H9 (cell line): ENCODE results near the gene ABCA3. TPM values are rescaled to one million over a fixed set of nuclear protein-coding genes. Genes with fewer than 3 reads are reported as not detected.

Experiments used
- DNase-seq: peaks from one replicate; pipeline ENCODE4 v3.0.0-alpha.2; 2017
- H2AFZ ChIP-seq: one replicate; pipeline ENCODE4 v1.6.1; 2013; ENCODE audit warnings: mild to moderate bottlenecking, low read length, control low read depth, moderate library complexity
- H2AK5ac ChIP-seq: 2 replicates; pipeline ENCODE4 v1.6.1; 2013; ENCODE audit warnings: low read length, control low read depth, mixed read lengths; ENCODE audit not compliant: insufficient read length
- H2BK120ac ChIP-seq: one replicate; pipeline ENCODE4 v1.6.1; 2013; ENCODE audit warnings: low read depth, mild to moderate bottlenecking, low read length, control low read depth, inconsistent platforms; ENCODE audit not compliant: poor library complexity, severe bottlenecking
- H2BK12ac ChIP-seq: 2 replicates; pipeline ENCODE4 v1.6.1; 2013; ENCODE audit warnings: low read length, control low read depth, mixed read lengths, low read depth; ENCODE audit not compliant: insufficient read length
- H2BK15ac ChIP-seq: 2 replicates; pipeline ENCODE4 v1.6.1; 2013; ENCODE audit warnings: low read depth, low read length, control low read depth
- H2BK20ac ChIP-seq: one replicate; pipeline ENCODE4 v1.6.1; 2013; ENCODE audit warnings: low read depth, mild to moderate bottlenecking, low read length, control low read depth, inconsistent platforms; ENCODE audit not compliant: poor library complexity, severe bottlenecking
- H2BK5ac ChIP-seq: 2 replicates; pipeline ENCODE4 v1.6.1; 2013; ENCODE audit warnings: low read length, control low read depth, mixed read lengths; ENCODE audit not compliant: insufficient read length
- H3K14ac ChIP-seq: 2 replicates; pipeline ENCODE4 v1.6.1; 2013; ENCODE audit warnings: low read length, control low read depth; ENCODE audit not compliant: insufficient read depth
- H3K18ac ChIP-seq: 2 replicates; pipeline ENCODE4 v1.6.1; 2013; ENCODE audit warnings: low read depth, mild to moderate bottlenecking, mixed read lengths, low read length, control low read depth; ENCODE audit not compliant: insufficient read length
- H3K23ac ChIP-seq: 2 replicates; pipeline ENCODE4 v1.6.1; 2013; ENCODE audit warnings: low read length, control low read depth, mixed read lengths, low read depth; ENCODE audit not compliant: insufficient read length
- H3K23me2 ChIP-seq: 2 replicates; pipeline ENCODE4 v1.6.1; 2013; ENCODE audit warnings: low read depth, mild to moderate bottlenecking, mixed read lengths, low read length, control low read depth; ENCODE audit not compliant: insufficient read length, poor library complexity, severe bottlenecking
- H3K27ac ChIP-seq: 2 replicates; pipeline ENCODE4 v1.5.1; 2013; ENCODE audit warnings: low read length, control low read depth, mixed read lengths, low read depth; ENCODE audit not compliant: insufficient read length
- H3K27me3 ChIP-seq: 2 replicates; pipeline ENCODE4 v1.6.1; 2013; ENCODE audit warnings: low read length, control low read depth, inconsistent platforms; ENCODE audit not compliant: insufficient read depth
- H3K4ac ChIP-seq: 2 replicates; pipeline ENCODE4 v1.6.1; 2013; ENCODE audit warnings: low read depth, mild to moderate bottlenecking, control low read depth, inconsistent platforms, low read length, moderate library complexity
- H3K4me1 ChIP-seq: 2 replicates; pipeline ENCODE4 v1.6.1; 2013; ENCODE audit warnings: low read length, control low read depth, inconsistent platforms; ENCODE audit not compliant: insufficient read depth
- H3K4me2 ChIP-seq: 2 replicates; pipeline ENCODE4 v1.6.1; 2013; ENCODE audit warnings: low read length, control low read depth, mixed read lengths; ENCODE audit not compliant: insufficient read length, insufficient read depth
- H3K56ac ChIP-seq: 2 replicates; pipeline ENCODE4 v1.6.1; 2013; ENCODE audit warnings: low read depth, mild to moderate bottlenecking, mixed read lengths, low read length, control low read depth; ENCODE audit not compliant: insufficient read length
- H3K79me1 ChIP-seq: 2 replicates; pipeline ENCODE4 v1.6.1; 2013; ENCODE audit warnings: low read depth, mild to moderate bottlenecking, moderate library complexity, low read length, control low read depth, inconsistent platforms; ENCODE audit not compliant: insufficient read depth, poor library complexity, severe bottlenecking
- H3K79me2 ChIP-seq: 2 replicates; pipeline ENCODE4 v1.6.1; 2013; ENCODE audit warnings: low read length, control low read depth, inconsistent platforms; ENCODE audit not compliant: insufficient read depth
- H3K9ac ChIP-seq: 2 replicates; pipeline ENCODE4 v1.6.1; 2013; ENCODE audit warnings: low read length, control low read depth, mixed read lengths; ENCODE audit not compliant: insufficient read length; ENCODE audit errors: extremely low read depth
- H3K9me3 ChIP-seq: one replicate; pipeline ENCODE4 v1.6.1; 2013; ENCODE audit warnings: low read depth, low read length, inconsistent platforms; ENCODE audit not compliant: control insufficient read depth
- H3T11ph ChIP-seq: one replicate; pipeline ENCODE4 v1.6.1; 2013; ENCODE audit warnings: mild to moderate bottlenecking, low read length, control low read depth, inconsistent platforms
- H4K20me1 ChIP-seq: one replicate; pipeline ENCODE4 v1.6.1; 2013; ENCODE audit not compliant: control insufficient read depth, insufficient read length, insufficient read depth
- H4K5ac ChIP-seq: 2 replicates; pipeline ENCODE4 v1.6.1; 2013; ENCODE audit warnings: low read depth, mild to moderate bottlenecking, mixed read lengths, low read length, control low read depth; ENCODE audit not compliant: insufficient read length
- H4K8ac ChIP-seq: replicated peaks from 2 replicates; pipeline ENCODE4 v1.6.1; 2013; ENCODE audit warnings: low read length, control low read depth, mixed read lengths, low read depth; ENCODE audit not compliant: insufficient read length
- H4K91ac ChIP-seq: 2 replicates; pipeline ENCODE4 v1.6.1; 2013; ENCODE audit warnings: low read depth, mild to moderate bottlenecking, moderate library complexity, mixed read lengths, low read length, control low read depth; ENCODE audit not compliant: insufficient read length
- H3K27ac Mint-ChIP-seq, 3 experiments: 2 replicates in 2 of 3; 3 replicates in 1 of 3; pipeline ENCODE4 v1.8.0; 2020 to 2021; ENCODE audit warnings: mixed read lengths in 3 of 3, mild to moderate bottlenecking in 1 of 3, moderate library complexity in 1 of 3
- H3K27me3 Mint-ChIP-seq: 2 replicates; pipeline ENCODE4 v1.8.0; 2021; ENCODE audit warnings: low read depth, mild to moderate bottlenecking, moderate library complexity, mixed read lengths
- H3K36me3 Mint-ChIP-seq, 3 experiments: 2 replicates in 2 of 3; 3 replicates in 1 of 3; pipeline ENCODE4 v1.8.0; 2020 to 2021; ENCODE audit warnings: low read depth in 3 of 3, mixed read lengths in 3 of 3; ENCODE audit not compliant: insufficient read depth in 1 of 3
- H3K4me1 Mint-ChIP-seq, 2 experiments: 2 replicates each; pipeline ENCODE4 v1.8.0; 2020; ENCODE audit warnings: mixed read lengths in 2 of 2
- H3K4me3 Mint-ChIP-seq, 2 experiments: 2 replicates in 1 of 2; 3 replicates in 1 of 2; pipeline ENCODE4 v1.8.0; 2020 to 2021; ENCODE audit warnings: mild to moderate bottlenecking in 2 of 2, mixed read lengths in 2 of 2, moderate library complexity in 1 of 2
- H3K9me3 Mint-ChIP-seq, 2 experiments: 2 replicates in 1 of 2; 3 replicates in 1 of 2; pipeline ENCODE4 v1.8.0; 2020; ENCODE audit warnings: mild to moderate bottlenecking in 2 of 2, mixed read lengths in 2 of 2, moderate library complexity in 1 of 2
- CTCF ChIP-seq: fragments of 200-600 bp; sonication (generic); conservative IDR thresholded peaks from 3 replicates; pipeline ENCODE4 v1.8.0; 2021; ENCODE audit warnings: antibody characterized with exemption, mild to moderate bottlenecking
- WGBS: extraction: QIAGEN DNeasy Blood & Tissue Kit; methylation state at CpG from one replicate; pipeline ENCODE4 v1.1.7; 2013; ENCODE audit warnings: missing lambda C conversion rate, low lambda C conversion rate, mixed read lengths; ENCODE audit not compliant: insufficient read length; ENCODE audit errors: extremely low coverage; 5-methylcytosine and 5-hydroxymethylcytosine counted together
- total RNA-seq: library from RNA; stranded (reverse); gene quantifications from 2 replicates; pipeline ENCODE4 v1.2.1, GENCODE V29; 2021

ABCA3 gene
- total RNA-seq, 1 experiment from 2014 or later, result 8.0 TPM

- Mint-ChIP-seq H3K27me3 (peaks cover 46% of the 10 kb centered on the region), H3K36me3 (no peaks in the 10 kb centered on the region), H3K4me3 (no peak overlapping the region), H3K4me1 (no peaks in the 10 kb centered on the region; a peak in 1 of 4 replicates), H3K9me3 (no peaks in the 10 kb centered on the region), H3K27ac (no peak overlapping the region)
- Histone ChIP-seq H4K5ac (no peak overlapping the region), H3K79me1 (no peaks in the 10 kb centered on the region), H2AK5ac (no peak overlapping the region), H2BK20ac (no peak overlapping the region), H3K23ac (no peak overlapping the region), H2BK12ac (no peak overlapping the region), H2BK120ac (no peak overlapping the region), H4K91ac (no peak overlapping the region), H2BK5ac (no peak overlapping the region), H3K18ac (no peak overlapping the region), H4K8ac (no peak overlapping the region), H2AFZ (no peak overlapping the region), H3K27me3 (peaks cover 2% of the 10 kb centered on the region; the same call in 1 of the 2 replicates), H4K20me1 (no peaks in the 10 kb centered on the region), H3K9me3 (no peaks in the 10 kb centered on the region), H3K23me2 (no peaks in the 10 kb centered on the region), H3K14ac (no peak overlapping the region), H3K79me2 (no peaks in the 10 kb centered on the region), H3K27ac (no peak overlapping the region), H3K9ac (no peak overlapping the region), H3K4ac (no peak overlapping the region), H3K56ac (no peak overlapping the region), H3T11ph (no peak overlapping the region), H3K4me2 (no peak overlapping the region), H2BK15ac (no peak overlapping the region), H3K4me1 (no peaks in the 10 kb centered on the region)
- no peak for TF ChIP-seq CTCF
- WGBS, result no CpG with 5 or more reads among the region's 3 CpGs
- DNase-seq, result no peak
These were observed 24.2 kb upstream of the ABCA3 start for GRCh38 chr16:2364638-2365210.
